OCI-LY3 (cell line): ENCODE results near the gene F2RL2.

Experiments
- H2AFZ ChIP-seq: fragments of 200-600, 300-600 bp; shearing (Covaris generic); 2 replicates; pipeline ENCODE4 v1.6.0; 2014; ENCODE audit warnings: antibody characterized with exemption, low read depth, low read length
- H3K27ac ChIP-seq: fragments of 200-600, 300-600 bp; sonication (generic); 2 replicates; pipeline ENCODE4 v1.5.1; 2014; ENCODE audit warnings: mild to moderate bottlenecking, low read length, moderate library complexity, mixed read lengths
- H3K27me3 ChIP-seq: fragments of 200-600, 300-600 bp; sonication (generic); 2 replicates; pipeline ENCODE4 v1.6.1; 2014; ENCODE audit warnings: low read depth, low read length, mixed read lengths
- H3K36me3 ChIP-seq: fragments of 200-600, 300-600 bp; sonication (generic); replicated peaks from 2 replicates; pipeline ENCODE3; 2014; ENCODE audit warnings: low read depth, low read length, mixed read lengths
- H3K4me1 ChIP-seq: fragments of 300-600, 200-600 bp; sonication (generic); 2 replicates; pipeline ENCODE4 v1.6.1; 2014; ENCODE audit warnings: low read length, mixed read lengths
- H3K4me2 ChIP-seq: fragments of 200-600, 300-600 bp; sonication (generic); 2 replicates; pipeline ENCODE4 v1.6.1; 2014; ENCODE audit warnings: low read length, mixed read lengths
- H3K4me3 ChIP-seq: fragments of 300-600, 200-600 bp; sonication (generic); 2 replicates; pipeline ENCODE4 v1.5.1; 2014; ENCODE audit warnings: antibody characterized with exemption, mild to moderate bottlenecking, low read length, moderate library complexity
- H3K79me2 ChIP-seq: fragments of 300-600, 200-600 bp; shearing (Covaris generic); 2 replicates; pipeline ENCODE4 v1.6.1; 2014; ENCODE audit warnings: mild to moderate bottlenecking, low read length, mixed read lengths
- H3K9ac ChIP-seq: fragments of 300-600, 200-600 bp; shearing (Covaris generic); 2 replicates; pipeline ENCODE4 v1.6.0; 2014; ENCODE audit warnings: mild to moderate bottlenecking, low read length, moderate library complexity
- H3K9me3 ChIP-seq: fragments of 200-600, 300-600 bp; shearing (Covaris generic); 2 replicates; pipeline ENCODE4 v1.6.1; 2014; ENCODE audit warnings: low read length, mixed read lengths; ENCODE audit not compliant: insufficient read depth
- H4K20me1 ChIP-seq: fragments of 200-600, 300-600 bp; sonication (generic); 2 replicates; pipeline ENCODE4 v1.6.1; 2016; ENCODE audit warnings: low read length, mixed read lengths; ENCODE audit not compliant: insufficient read depth
- EZH2phosphoT487 ChIP-seq: fragments of 200-600 bp; shearing (Covaris generic); IDR thresholded peaks from 2 replicates; pipeline ENCODE4 v1.6.1; 2018; ENCODE audit warnings: antibody characterized with exemption, mixed run types, low read depth
- TF ChIP-seq, protein P1 (sequence below): fragments of 200-600, 300-600 bp; sonication (generic); IDR thresholded peaks from 2 replicates; pipeline ENCODE4 v1.5.1; 2014; ENCODE audit warnings: antibody characterized with exemption, low read length, low read depth

The F2RL2 gene

GRCh38 chr5:76595755-76596481 is 27.3 kb downstream of the F2RL2 start:
- no peaks in the 10 kb centered on the region for H3K79me2 ChIP-seq
- H3K27me3 ChIP-seq = no peaks in the 10 kb centered on the region
- no peaks in the 10 kb centered on the region for H4K20me1 ChIP-seq
- peaks cover 3% of the 10 kb centered on the region for H3K36me3 ChIP-seq
- H3K27ac ChIP-seq = no peak overlapping the region
- H3K4me2 ChIP-seq = no peak overlapping the region
- no peaks in the 10 kb centered on the region for H3K9me3 ChIP-seq
- H3K4me3 ChIP-seq = no peak overlapping the region
- no peak overlapping the region for H3K9ac ChIP-seq
- peaks cover 9% of the 10 kb centered on the region for H3K4me1 ChIP-seq
- TF ChIP-seq, protein P1, sequence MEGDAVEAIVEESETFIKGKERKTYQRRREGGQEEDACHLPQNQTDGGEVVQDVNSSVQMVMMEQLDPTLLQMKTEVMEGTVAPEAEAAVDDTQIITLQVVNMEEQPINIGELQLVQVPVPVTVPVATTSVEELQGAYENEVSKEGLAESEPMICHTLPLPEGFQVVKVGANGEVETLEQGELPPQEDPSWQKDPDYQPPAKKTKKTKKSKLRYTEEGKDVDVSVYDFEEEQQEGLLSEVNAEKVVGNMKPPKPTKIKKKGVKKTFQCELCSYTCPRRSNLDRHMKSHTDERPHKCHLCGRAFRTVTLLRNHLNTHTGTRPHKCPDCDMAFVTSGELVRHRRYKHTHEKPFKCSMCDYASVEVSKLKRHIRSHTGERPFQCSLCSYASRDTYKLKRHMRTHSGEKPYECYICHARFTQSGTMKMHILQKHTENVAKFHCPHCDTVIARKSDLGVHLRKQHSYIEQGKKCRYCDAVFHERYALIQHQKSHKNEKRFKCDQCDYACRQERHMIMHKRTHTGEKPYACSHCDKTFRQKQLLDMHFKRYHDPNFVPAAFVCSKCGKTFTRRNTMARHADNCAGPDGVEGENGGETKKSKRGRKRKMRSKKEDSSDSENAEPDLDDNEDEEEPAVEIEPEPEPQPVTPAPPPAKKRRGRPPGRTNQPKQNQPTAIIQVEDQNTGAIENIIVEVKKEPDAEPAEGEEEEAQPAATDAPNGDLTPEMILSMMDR = no peak
- TF ChIP-seq EZH2phosphoT487 = no peak
- H2AFZ ChIP-seq = no peak overlapping the region

- Histone ChIP-seq H3K27me3 (no peaks in the 10 kb centered on the region), H3K4me1 (peaks cover 27% of the 10 kb centered on the region), H3K27ac (no peak overlapping the region), H3K4me2 (no peak overlapping the region), H3K79me2 (no peaks in the 10 kb centered on the region), H3K36me3 (peaks cover 3% of the 10 kb centered on the region), H3K4me3 (no peak overlapping the region), H3K9me3 (no peaks in the 10 kb centered on the region), H2AFZ (no peak overlapping the region), H3K9ac (no peak overlapping the region), H4K20me1 (no peaks in the 10 kb centered on the region)
- TF ChIP-seq, protein P1 = no peak
- TF ChIP-seq EZH2phosphoT487 = no peak
Measured at GRCh38 chr5:76594107-76594506, 29.1 kb downstream of the F2RL2 start.

DNA sequence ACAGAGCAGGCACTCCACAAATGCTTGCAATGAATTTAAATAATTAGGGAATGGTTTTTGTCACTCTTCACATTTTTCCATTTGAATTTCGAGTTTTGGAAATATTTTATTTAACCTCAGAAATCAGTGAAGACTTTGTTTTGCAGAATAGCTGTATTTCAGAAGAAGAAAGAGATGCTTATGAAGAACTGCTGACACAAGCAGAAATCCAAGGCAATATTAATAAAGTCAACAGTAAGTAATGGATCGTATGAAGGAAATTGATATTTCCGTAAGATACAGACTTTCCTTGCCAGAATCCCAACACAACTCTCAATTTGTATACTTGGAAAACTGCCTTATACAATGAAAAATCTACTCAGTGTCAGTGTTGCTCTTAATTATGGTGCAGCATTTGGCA is 30.5 kb downstream of the F2RL2 start:
- Histone ChIP-seq H3K36me3 (peaks cover 3% of the 10 kb centered on the region), H3K27me3 (no peaks in the 10 kb centered on the region)

GRCh38 chr5:76591366-76591765 is 31.8 kb downstream of the F2RL2 start:
- Histone ChIP-seq H3K9ac (no peak overlapping the region), H3K27me3 (no peaks in the 10 kb centered on the region), H3K9me3 (no peaks in the 10 kb centered on the region), H3K4me1 (peaks cover 27% of the 10 kb centered on the region), H3K4me2 (peak overlapping the region; percentile 27), H3K79me2 (no peaks in the 10 kb centered on the region), H4K20me1 (no peaks in the 10 kb centered on the region), H3K4me3 (no peak overlapping the region), H3K27ac (peak overlapping the region; percentile 83; the same call in 1 of the 2 replicates), H3K36me3 (peaks cover 3% of the 10 kb centered on the region), H2AFZ (peak overlapping the region; percentile 4; the same call in 1 of the 2 replicates)
- TF ChIP-seq, protein P1 = no peak
- no peak for TF ChIP-seq EZH2phosphoT487

More for the DNA sequence above, 30.5 kb downstream of the F2RL2 start:
- Histone ChIP-seq H3K27ac (no peak overlapping the region), H3K9ac (no peak overlapping the region), H4K20me1 (no peaks in the 10 kb centered on the region), H3K9me3 (no peaks in the 10 kb centered on the region), H3K4me2 (no peak overlapping the region), H3K79me2 (no peaks in the 10 kb centered on the region), H3K4me3 (no peak overlapping the region), H3K4me1 (peaks cover 27% of the 10 kb centered on the region), H2AFZ (no peak overlapping the region)
- TF ChIP-seq, protein P1 = no peak
- TF ChIP-seq EZH2phosphoT487 = no peak
